Neuron (in vitro differentiated cells): Measurements from ENCODE around the gene ZNF366.
A peak's percentile ranks its signal among the peaks of the same experiment; 100 is the strongest.

ENCODE experiments used
- H2AFZ ChIP-seq: one replicate; pipeline ENCODE4 v1.6.1; 2013; ENCODE audit warnings: low read depth, mild to moderate bottlenecking, inconsistent platforms, low read length, moderate library complexity
- H3K27me3 ChIP-seq: one replicate; pipeline ENCODE4 v1.6.1; 2013; ENCODE audit warnings: low read length; ENCODE audit not compliant: insufficient read depth
- H3K36me3 ChIP-seq: one replicate; pipeline ENCODE4 v1.6.1; 2013; ENCODE audit warnings: low read length; ENCODE audit not compliant: insufficient read depth
- H3K4me1 ChIP-seq: one replicate; pipeline ENCODE4 v1.6.1; 2013; ENCODE audit warnings: low read length; ENCODE audit not compliant: insufficient read depth
- H3K4me3 ChIP-seq: 2 replicates; pipeline ENCODE4 v1.5.1; 2013; ENCODE audit warnings: mild to moderate bottlenecking, low read length, moderate library complexity
- H3K9me3 ChIP-seq: one replicate; pipeline ENCODE4 v1.6.1; 2013; ENCODE audit warnings: low read length

Gene ZNF366

DNA sequence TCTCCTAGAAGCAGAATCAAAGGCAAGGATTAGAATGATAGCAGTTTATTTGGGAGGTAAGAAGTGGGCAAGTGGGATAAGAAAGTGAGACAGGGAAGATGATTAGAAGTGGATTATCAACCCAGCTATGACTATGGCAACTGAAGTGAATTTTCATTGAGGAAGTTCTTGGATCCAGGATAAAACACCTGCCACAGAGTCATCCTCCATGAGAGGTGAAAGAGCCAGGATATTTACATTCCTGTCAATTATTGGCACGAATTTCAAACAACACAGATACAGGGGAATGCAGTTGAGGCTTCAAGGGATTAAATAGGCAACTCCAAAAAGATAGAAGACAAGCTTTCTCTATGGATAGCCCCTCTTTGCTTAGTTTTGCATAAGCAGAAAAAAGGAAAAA is 31.8 kb upstream of the ZNF366 start:
- Histone ChIP-seq H3K4me3 (no peak overlapping the region), H3K36me3 (no peaks in the 10 kb centered on the region), H2AFZ (no peak overlapping the region), H3K27me3 (no peaks in the 10 kb centered on the region), H3K9me3 (no peaks in the 10 kb centered on the region), H3K4me1 (peaks cover 7% of the 10 kb centered on the region)

- H3K4me1 ChIP-seq, result peaks cover 7% of the 10 kb centered on the region
- no peak overlapping the region for H2AFZ ChIP-seq
- H3K4me3 ChIP-seq, result no peak overlapping the region
- H3K36me3 ChIP-seq, result no peaks in the 10 kb centered on the region
- H3K9me3 ChIP-seq, result no peaks in the 10 kb centered on the region
- no peaks in the 10 kb centered on the region for H3K27me3 ChIP-seq
These were observed 30.0 kb upstream of the ZNF366 start for GRCh38 chr5:72537166-72537565.

DNA sequence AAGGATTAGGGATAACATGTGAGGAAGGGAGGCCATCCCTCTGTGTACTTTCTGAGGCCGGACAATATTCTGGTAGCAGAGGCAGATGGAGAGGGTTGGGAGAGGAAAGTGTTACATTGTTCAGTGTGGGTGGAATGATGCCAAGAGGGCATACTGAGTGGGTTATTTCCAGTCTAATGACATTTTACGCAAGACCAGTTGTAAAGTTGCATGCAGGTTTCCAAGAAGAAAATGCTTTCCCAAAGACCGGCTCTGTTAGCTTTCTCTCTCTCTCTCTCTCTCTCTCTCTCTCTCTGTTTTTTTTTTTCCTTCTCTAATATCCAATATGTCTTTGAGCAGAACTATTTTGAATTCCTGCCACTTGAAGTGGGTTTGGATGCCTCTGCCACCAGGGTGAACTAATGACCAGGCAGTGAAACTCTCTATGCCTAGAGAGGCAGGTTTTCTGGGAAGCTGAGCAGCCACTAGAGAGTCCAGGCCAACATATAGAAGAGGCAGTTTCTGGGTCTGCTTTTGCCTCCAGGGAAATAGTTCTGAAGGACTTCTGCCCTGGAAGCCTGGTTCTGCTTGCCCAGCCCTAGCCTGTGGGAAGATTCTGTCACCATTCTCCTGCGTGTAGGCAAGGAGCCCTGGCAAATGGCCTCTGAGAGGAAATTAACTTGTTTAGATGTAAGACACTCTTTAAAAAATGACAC is 24.4 kb upstream of the ZNF366 start:
- H3K4me3 ChIP-seq, result no peak overlapping the region
- H3K9me3 ChIP-seq, result peaks cover 2% of the 10 kb centered on the region
- H3K4me1 ChIP-seq, result no peaks in the 10 kb centered on the region
- no peaks in the 10 kb centered on the region for H3K27me3 ChIP-seq
- H3K36me3 ChIP-seq, result no peaks in the 10 kb centered on the region
- no peak overlapping the region for H2AFZ ChIP-seq

GRCh38 chr5:72530196-72530595 is 23.0 kb upstream of the ZNF366 start:
- H3K4me3 ChIP-seq, result no peak overlapping the region
- H2AFZ ChIP-seq, result no peak overlapping the region
- peaks cover 2% of the 10 kb centered on the region for H3K9me3 ChIP-seq

GRCh38 chr5:72529383-72529782 is 22.2 kb upstream of the ZNF366 start:
- no peak overlapping the region for H3K4me3 ChIP-seq
- H3K36me3 ChIP-seq, result no peaks in the 10 kb centered on the region
- no peaks in the 10 kb centered on the region for H3K27me3 ChIP-seq
- no peaks in the 10 kb centered on the region for H3K4me1 ChIP-seq
- peaks cover 2% of the 10 kb centered on the region for H3K9me3 ChIP-seq
- no peak overlapping the region for H2AFZ ChIP-seq

More at GRCh38 chr5:72530196-72530595, 23.0 kb upstream of the ZNF366 start:
- Histone ChIP-seq H3K27me3 (no peaks in the 10 kb centered on the region), H3K36me3 (no peaks in the 10 kb centered on the region), H3K4me1 (no peaks in the 10 kb centered on the region)

DNA sequence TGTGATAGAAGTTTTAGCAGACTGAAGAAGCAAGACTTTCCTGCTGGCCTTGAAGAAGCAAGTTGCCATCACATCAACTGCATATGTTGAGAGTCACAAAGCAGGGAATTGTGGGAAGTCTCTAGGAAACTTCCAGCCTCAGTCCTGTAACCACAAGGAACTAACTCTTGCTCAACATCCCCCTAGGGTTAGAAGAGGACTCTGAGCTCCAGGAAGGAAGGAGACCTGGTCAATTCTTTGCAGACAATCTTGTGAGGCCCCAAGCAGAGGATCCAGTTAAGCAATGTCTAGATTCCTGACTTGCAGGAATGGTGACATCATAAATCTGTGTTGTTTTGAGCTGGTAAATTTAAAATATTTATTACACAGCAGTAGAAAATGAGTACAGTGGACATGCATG is 18.6 kb upstream of the ZNF366 start:
- Histone ChIP-seq H3K9me3 (no peaks in the 10 kb centered on the region), H3K4me3 (no peak overlapping the region), H2AFZ (no peak overlapping the region), H3K4me1 (no peaks in the 10 kb centered on the region), H3K27me3 (no peaks in the 10 kb centered on the region), H3K36me3 (no peaks in the 10 kb centered on the region)

DNA sequence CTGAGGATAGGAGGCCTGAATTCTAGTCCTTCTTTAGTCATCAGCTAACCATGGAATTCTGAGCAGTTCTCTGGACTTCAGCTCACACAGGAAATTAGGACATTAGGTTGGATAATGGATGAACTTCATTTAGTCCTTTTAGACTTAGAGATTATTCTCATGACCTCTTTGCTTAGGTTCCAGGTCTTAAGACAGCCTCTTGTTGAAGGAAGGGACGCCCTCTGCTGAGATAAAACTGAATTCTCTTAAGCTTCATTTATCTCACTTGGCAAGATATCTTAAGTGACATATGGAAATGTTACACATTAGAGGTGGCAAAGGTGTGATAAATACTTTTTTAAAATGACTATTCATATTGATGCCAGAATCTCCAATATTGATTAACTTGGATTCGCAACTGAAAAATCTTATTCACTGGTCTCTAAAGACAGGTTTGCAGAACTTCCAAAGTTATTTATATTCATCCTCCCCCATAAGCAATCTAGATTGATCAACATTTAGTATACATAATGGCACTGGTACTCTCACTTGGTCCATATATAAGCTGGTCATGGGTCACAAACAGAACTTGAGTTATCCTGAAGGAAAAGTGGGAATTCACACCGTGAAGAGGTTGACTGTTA is 16.9 kb upstream of the ZNF366 start:
- Histone ChIP-seq H3K36me3 (no peaks in the 10 kb centered on the region), H3K27me3 (no peaks in the 10 kb centered on the region), H3K4me1 (peaks cover under 1% of the 10 kb centered on the region), H3K4me3 (no peak overlapping the region), H3K9me3 (no peaks in the 10 kb centered on the region), H2AFZ (no peak overlapping the region)

GRCh38 chr5:72522607-72523006 is 15.4 kb upstream of the ZNF366 start:
- Histone ChIP-seq H3K9me3 (no peaks in the 10 kb centered on the region), H3K27me3 (no peaks in the 10 kb centered on the region), H3K4me1 (peaks cover 14% of the 10 kb centered on the region), H2AFZ (no peak overlapping the region), H3K4me3 (no peak overlapping the region), H3K36me3 (no peaks in the 10 kb centered on the region)

DNA sequence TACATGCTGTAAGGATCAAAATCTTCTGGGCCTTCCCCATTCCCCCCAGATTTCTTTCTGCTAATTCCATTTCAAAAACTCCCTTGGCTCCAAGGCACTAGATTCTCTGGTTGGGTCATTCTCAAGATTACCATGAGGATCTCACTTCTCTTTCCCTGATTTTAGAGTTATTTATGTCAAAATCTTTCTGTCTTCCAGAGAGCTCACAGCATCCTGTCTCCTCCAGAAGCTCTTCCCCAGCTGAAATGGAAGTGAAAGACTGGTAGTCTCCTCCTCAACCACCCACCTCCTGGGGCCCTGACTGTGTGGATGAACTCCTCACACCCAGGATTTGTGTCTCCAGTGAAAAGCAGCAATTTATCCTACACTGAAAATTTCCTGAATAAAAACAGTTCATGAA is 11.9 kb upstream of the ZNF366 start:
- Histone ChIP-seq H2AFZ (no peak overlapping the region), H3K36me3 (no peaks in the 10 kb centered on the region), H3K9me3 (no peaks in the 10 kb centered on the region), H3K27me3 (no peaks in the 10 kb centered on the region), H3K4me1 (peaks cover 21% of the 10 kb centered on the region), H3K4me3 (no peak overlapping the region)

- no peak overlapping the region for H3K4me3 ChIP-seq
- H2AFZ ChIP-seq, result peak overlapping the region; percentile 13
- H3K36me3 ChIP-seq, result no peaks in the 10 kb centered on the region
These were observed 10.9 kb upstream of the ZNF366 start for GRCh38 chr5:72518001-72518683.

GRCh38 chr5:72516916-72517315 is 9.7 kb upstream of the ZNF366 start:
- H3K27me3 ChIP-seq, result no peaks in the 10 kb centered on the region
- H3K9me3 ChIP-seq, result no peaks in the 10 kb centered on the region
- no peaks in the 10 kb centered on the region for H3K36me3 ChIP-seq
- peaks cover 21% of the 10 kb centered on the region for H3K4me1 ChIP-seq
- H2AFZ ChIP-seq, result no peak overlapping the region
- H3K4me3 ChIP-seq, result no peak overlapping the region

More at GRCh38 chr5:72518001-72518683, 10.9 kb upstream of the ZNF366 start:
- Histone ChIP-seq H3K9me3 (no peaks in the 10 kb centered on the region), H3K4me1 (peaks cover 21% of the 10 kb centered on the region), H3K27me3 (no peaks in the 10 kb centered on the region)

GRCh38 chr5:72515211-72515610 is 8.0 kb upstream of the ZNF366 start:
- no peaks in the 10 kb centered on the region for H3K36me3 ChIP-seq
- no peaks in the 10 kb centered on the region for H3K27me3 ChIP-seq
- H3K9me3 ChIP-seq, result no peaks in the 10 kb centered on the region
- no peak overlapping the region for H2AFZ ChIP-seq
- H3K4me3 ChIP-seq, result no peak overlapping the region
- H3K4me1 ChIP-seq, result peaks cover 21% of the 10 kb centered on the region

- Histone ChIP-seq H3K4me3 (no peak overlapping the region), H3K4me1 (peaks cover 6% of the 10 kb centered on the region), H3K36me3 (no peaks in the 10 kb centered on the region), H3K9me3 (no peaks in the 10 kb centered on the region), H2AFZ (no peak overlapping the region), H3K27me3 (no peaks in the 10 kb centered on the region)
These were observed 5.3 kb upstream of the ZNF366 start for GRCh38 chr5:72512593-72512860.
